SK-N-SH (cell line): Measurements from ENCODE around the gene SPATA18. TPM values are rescaled to one million over a fixed set of nuclear protein-coding genes. Genes with fewer than 3 reads are reported as not detected.
A peak's percentile ranks its signal among the peaks of the same experiment; 100 is the strongest.

Experiments
- CTCF ChIA-PET: fragments of 300-600, 350-600 bp; formaldehyde crosslinking; extraction: SDS; loops from one replicate; lab custom pipeline; 2021; lab: Yijun Ruan, JAX
- POLR2A ChIA-PET: fragments of 350-600 bp; sonication (Branson Sonifier 250); formaldehyde crosslinking; extraction: SDS; loops from one replicate; lab custom pipeline; 2020; ENCODE audit warnings: antibody characterized with exemption, inconsistent platforms; lab: Yijun Ruan, JAX
- DNase-seq: peaks from one replicate; pipeline ENCODE4 v3.0.0; 2012
- H2AFZ ChIP-seq: fragments of 200-600 bp; sonication (generic); 2 replicates; pipeline ENCODE4 v1.8.1; 2016; ENCODE audit warnings: antibody characterized with exemption, mild to moderate bottlenecking, low read depth
- H3F3A ChIP-seq: fragments of 200-600 bp; sonication (generic); replicated peaks from 2 replicates; pipeline ENCODE3; 2016; ENCODE audit warnings: antibody characterized with exemption, mild to moderate bottlenecking; ENCODE audit not compliant: insufficient read depth
- H3K27ac ChIP-seq, 2 experiments: fragments of 200-500 bp in 1 of 2; fragments of 200-600 bp in 1 of 2; sonication (Bioruptor generic) in 1 of 2; sonication (generic), shearing (Covaris generic) in 1 of 2; 2 replicates each; pipeline versions ENCODE4 v1.5.1 to v1.6.1; 2014 to 2016; ENCODE audit warnings: low read depth in 2 of 2, inconsistent platforms in 1 of 2, low read length in 1 of 2, mild to moderate bottlenecking in 1 of 2, mixed read lengths in 1 of 2
- H3K27me3 ChIP-seq: fragments of 200-600 bp; sonication (generic), shearing (Covaris generic); 2 replicates; pipeline ENCODE4 v1.6.1; 2016; ENCODE audit warnings: mixed run types; ENCODE audit not compliant: insufficient read depth
- H3K36me3 ChIP-seq, 2 experiments: fragments of 200-500 bp in 1 of 2; fragments of 200-600 bp in 1 of 2; sonication (Bioruptor generic) in 1 of 2; sonication (generic) in 1 of 2; replicated peaks in 1 of 2; 2 replicates each; pipeline versions ENCODE3 to v1.5.1; 2014 to 2016; ENCODE audit warnings: low read length in 1 of 2, mild to moderate bottlenecking in 1 of 2; ENCODE audit not compliant: insufficient read depth in 2 of 2, control insufficient read depth in 1 of 2
- H3K4me1 ChIP-seq, 2 experiments: fragments of 200-500 bp in 1 of 2; fragments of 200-600 bp in 1 of 2; sonication (Bioruptor generic) in 1 of 2; sonication (generic), shearing (Covaris generic) in 1 of 2; 2 replicates each; pipeline versions ENCODE4 v1.5.1 to v1.6.1; 2014 to 2016; ENCODE audit warnings: low read depth in 1 of 2, low read length in 1 of 2, mixed run types in 1 of 2; ENCODE audit not compliant: insufficient read depth in 2 of 2, control insufficient read depth in 1 of 2
- H3K4me2 ChIP-seq: fragments of 200-600 bp; sonication (generic), shearing (Covaris generic); 2 replicates; pipeline ENCODE4 v1.6.1; 2017; ENCODE audit warnings: mixed run types
- H3K4me3 ChIP-seq, 2 experiments: fragments of 200-500 bp in 1 of 2; fragments of 200-600 bp in 1 of 2; sonication (Bioruptor generic) in 1 of 2; sonication (generic), shearing (Covaris generic) in 1 of 2; 2 replicates each; pipeline versions ENCODE4 v1.5.1 to v1.8.1; 2014 to 2016; ENCODE audit warnings: low read depth in 2 of 2, inconsistent platforms in 1 of 2, low read length in 1 of 2, mild to moderate bottlenecking in 1 of 2, mixed read lengths in 1 of 2, moderate library complexity in 1 of 2
- H3K79me2 ChIP-seq: fragments of 200-600 bp; sonication (generic); 2 replicates; pipeline ENCODE4 v1.8.1; 2017; ENCODE audit warnings: mild to moderate bottlenecking; ENCODE audit not compliant: insufficient read depth
- H3K9ac ChIP-seq: fragments of 200-600 bp; sonication (generic); 2 replicates; pipeline ENCODE4 v1.6.1; 2017; ENCODE audit warnings: mixed run types
- H3K9me2 ChIP-seq: fragments of 200-600 bp; sonication (generic); 2 replicates; pipeline ENCODE4 v1.6.1; 2017; ENCODE audit warnings: mixed run types
- H3K9me3 ChIP-seq: fragments of 200-600 bp; sonication (generic); 2 replicates; pipeline ENCODE4 v1.6.1; 2017; ENCODE audit warnings: mixed run types, mild to moderate bottlenecking, moderate library complexity
- H4K20me1 ChIP-seq: fragments of 200-600 bp; sonication (generic); 2 replicates; pipeline ENCODE4 v1.6.1; 2017; ENCODE audit warnings: mild to moderate bottlenecking, mixed run types; ENCODE audit not compliant: insufficient read depth
- CHD2 ChIP-seq: fragments of 150-350 bp; IDR thresholded peaks from 2 replicates; pipeline ENCODE4 v1.6.1; 2018; ENCODE audit warnings: low read length; ENCODE audit not compliant: partially characterized antibody
- FOXM1 ChIP-seq: IDR thresholded peaks from 2 replicates; pipeline ENCODE4 v1.4.0; 2012; ENCODE audit warnings: low read depth, mild to moderate bottlenecking
- GABPA ChIP-seq: IDR thresholded peaks from 2 replicates; pipeline ENCODE4 v1.4.0; 2012; ENCODE audit warnings: low read depth, mild to moderate bottlenecking
- MAX ChIP-seq: IDR thresholded peaks from 2 replicates; pipeline ENCODE4 v1.4.0; 2012; ENCODE audit warnings: low read depth
- MXI1 ChIP-seq: IDR thresholded peaks from 2 replicates; pipeline ENCODE4 v1.6.1; 2012; ENCODE audit warnings: mild to moderate bottlenecking, low read depth, low read length, improper control_type of control experiment
- RFX5 ChIP-seq: IDR thresholded peaks from 2 replicates; pipeline ENCODE4 v1.6.1; 2012; ENCODE audit warnings: mild to moderate bottlenecking, improper control_type of control experiment, low read length
- SIN3A ChIP-seq: IDR thresholded peaks from 2 replicates; pipeline ENCODE4 v1.6.1; 2012; ENCODE audit warnings: low read depth, mild to moderate bottlenecking, low read length, moderate library complexity, borderline replicate concordance
- TAF1 ChIP-seq: IDR thresholded peaks from 2 replicates; pipeline ENCODE4 v1.6.1; 2012; ENCODE audit warnings: low read depth, mild to moderate bottlenecking, low read length, moderate library complexity, borderline replicate concordance
- TCF12 ChIP-seq: IDR thresholded peaks from 2 replicates; pipeline ENCODE4 v1.4.0; 2012
- YY1 ChIP-seq: IDR thresholded peaks from 2 replicates; pipeline ENCODE4 v1.4.0; 2012; ENCODE audit warnings: low read depth, mild to moderate bottlenecking
- WGBS: methylation state at CpG from one replicate; pipeline ENCODE4 v1.1.6; 2017; ENCODE audit warnings: low lambda C conversion rate; 5-methylcytosine and 5-hydroxymethylcytosine counted together
- polyA plus RNA-seq, 3 experiments: library from polyadenylated mRNA; depleted of rRNA; stranded (reverse); fragments of >200 nt; gene quantifications; 2 replicates each; pipeline ENCODE4 v1.2.3, GENCODE V29; 2012
- TF ChIP-seq, protein P1 (sequence below): fragments of 150-350 bp; IDR thresholded peaks from 2 replicates; pipeline ENCODE4 v1.6.1; 2017; ENCODE audit warnings: antibody characterized with exemption, low read length, low read depth, borderline replicate concordance

SPATA18 gene
- polyA plus RNA-seq, 1 of the 3 experiments (the other 2 are of a cell fraction) = 1.2 TPM

DNA sequence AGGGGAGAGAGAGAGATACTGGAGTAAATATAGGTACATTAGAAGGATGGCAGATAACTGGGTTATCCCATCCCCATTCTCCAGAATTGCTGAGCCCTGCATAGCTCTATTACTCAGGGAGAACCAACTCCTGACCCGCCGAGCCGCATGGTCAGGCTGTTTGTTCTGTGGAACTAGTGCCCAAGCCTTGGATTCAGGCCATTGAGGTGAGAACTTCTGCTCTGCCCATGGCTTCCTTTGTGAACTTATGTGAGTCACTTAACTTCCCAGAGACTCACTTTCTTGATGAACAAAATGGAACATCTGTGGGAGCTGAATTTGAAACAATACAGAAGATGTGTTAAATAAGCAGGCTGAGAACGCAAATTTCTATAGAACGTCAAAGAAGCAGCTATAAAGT is 54.2 kb downstream of the SPATA18 start:
- TF ChIP-seq MXI1 = no peak
- TF ChIP-seq MAX = no peak
- TF ChIP-seq YY1 = no peak
- POLR2A ChIA-PET = no interaction called here
- 89% methylated on average over 5 of the region's 5 CpGs for WGBS
- Histone ChIP-seq H3K27me3 (no peaks in the 10 kb centered on the region), H3F3A (peaks cover 13% of the 10 kb centered on the region), H3K9me2 (no peaks in the 10 kb centered on the region), H3K4me3 (no peak overlapping the region), H2AFZ (no peak overlapping the region), H3K9ac (no peak overlapping the region), H3K36me3 (no peaks in the 10 kb centered on the region), H3K79me2 (no peaks in the 10 kb centered on the region), H3K9me3 (no peaks in the 10 kb centered on the region), H4K20me1 (no peaks in the 10 kb centered on the region), H3K27ac (no peak overlapping the region), H3K4me2 (no peak overlapping the region), H3K4me1 (peaks cover 0 to 9% of the 10 kb centered on the region in 2 experiments; a peak in 2 of 4 replicates)
- CTCF ChIA-PET = no interaction called here
- no peak for DNase-seq

DNA sequence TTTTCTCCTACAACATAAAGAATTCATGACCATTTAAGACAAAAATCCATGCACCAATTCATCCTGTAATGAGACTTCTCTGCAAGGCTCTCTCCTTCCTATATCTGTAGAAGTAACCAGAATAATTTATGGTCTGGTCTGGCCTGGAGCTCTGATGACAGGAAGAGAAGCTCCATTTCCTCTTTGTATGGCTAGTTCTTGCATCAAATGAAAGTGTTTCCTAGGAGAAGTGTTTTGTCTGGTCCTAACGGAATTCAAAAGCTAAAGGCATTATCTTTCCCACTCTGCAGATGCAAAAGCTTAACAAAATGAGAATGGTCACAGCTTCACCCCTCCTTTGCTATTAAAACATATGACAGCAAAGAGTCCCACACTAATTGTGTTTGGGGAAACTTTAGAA is 55.1 kb downstream of the SPATA18 start:
- Histone ChIP-seq H3K4me3 (no peak overlapping the region), H3K36me3 (no peaks in the 10 kb centered on the region), H3K9me3 (no peaks in the 10 kb centered on the region), H2AFZ (no peak overlapping the region), H3K27ac (peak overlapping the region in 1 of 2 experiments; percentile 64; a peak in 2 of 4 replicates), H3K9me2 (no peaks in the 10 kb centered on the region), H3K4me2 (no peak overlapping the region), H4K20me1 (no peaks in the 10 kb centered on the region), H3K4me1 (peaks cover 0 to 9% of the 10 kb centered on the region in 2 experiments; a peak in 2 of 4 replicates), H3F3A (peaks cover 13% of the 10 kb centered on the region), H3K79me2 (no peaks in the 10 kb centered on the region), H3K9ac (no peak overlapping the region), H3K27me3 (no peaks in the 10 kb centered on the region)
- CTCF ChIA-PET = interaction anchor here (0.7 to 1.2 kb wide), 3 partner anchors 10 to 876 kb away, joined by 3 read pairs; no protein-coding TSS in a partner anchor
- TF ChIP-seq TAF1 (no peak), RFX5 (no peak), GABPA (no peak), CHD2 (no peak)
- TF ChIP-seq, protein P1, sequence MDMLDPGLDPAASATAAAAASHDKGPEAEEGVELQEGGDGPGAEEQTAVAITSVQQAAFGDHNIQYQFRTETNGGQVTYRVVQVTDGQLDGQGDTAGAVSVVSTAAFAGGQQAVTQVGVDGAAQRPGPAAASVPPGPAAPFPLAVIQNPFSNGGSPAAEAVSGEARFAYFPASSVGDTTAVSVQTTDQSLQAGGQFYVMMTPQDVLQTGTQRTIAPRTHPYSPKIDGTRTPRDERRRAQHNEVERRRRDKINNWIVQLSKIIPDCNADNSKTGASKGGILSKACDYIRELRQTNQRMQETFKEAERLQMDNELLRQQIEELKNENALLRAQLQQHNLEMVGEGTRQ = no peak
- 27% methylated on average over 1 of the region's 1 CpG for WGBS
- POLR2A ChIA-PET = no interaction called here
- DNase-seq = no peak

- H4K20me1 ChIP-seq = no peaks in the 10 kb centered on the region
- CTCF ChIA-PET = interaction anchor here (0.7 to 1.2 kb wide), 2 partner anchors 10 to 211 kb away, joined by 3 read pairs; no protein-coding TSS in a partner anchor
- H3K9me2 ChIP-seq = no peaks in the 10 kb centered on the region
- H3K36me3 ChIP-seq = no peaks in the 10 kb centered on the region
- H3K79me2 ChIP-seq = no peaks in the 10 kb centered on the region
- H3K9ac ChIP-seq = no peak overlapping the region
- peak overlapping the region in 1 of 2 experiments; percentile 58; a peak in 2 of 4 replicates for H3K27ac ChIP-seq
- WGBS = 31% methylated on average over 5 of the region's 5 CpGs
- DNase-seq = no peak
- H3K4me1 ChIP-seq = peaks cover 0 to 9% of the 10 kb centered on the region in 2 experiments; a peak in 2 of 4 replicates
- no peak overlapping the region for H2AFZ ChIP-seq
- no peaks in the 10 kb centered on the region for H3K27me3 ChIP-seq
- H3K9me3 ChIP-seq = no peaks in the 10 kb centered on the region
- H3F3A ChIP-seq = peaks cover 13% of the 10 kb centered on the region
- TF ChIP-seq TCF12 = peak; percentile 52
- no peak for TF ChIP-seq FOXM1
- TF ChIP-seq SIN3A = no peak
- TF ChIP-seq, all 33 proteins: peak for 1
- POLR2A ChIA-PET = no interaction called here
- Histone ChIP-seq H3K4me3 (no peak overlapping the region), H3K4me2 (no peak overlapping the region)
These were observed 55.6 kb downstream of the SPATA18 start for GRCh38 chr4:52106660-52107059.
